Measurements from ENCODE around the gene TBCA.

The TBCA gene

GRCh38 chr5:77641397-77641943, 134.7 kb downstream of the TBCA start:
- DNase-seq: no peak
